HepG2 (cell line): ENCODE results near the gene DMPK. TPM values are rescaled to one million over a fixed set of nuclear protein-coding genes. Genes with fewer than 3 reads are reported as not detected.

Experiments
- ATAC-seq: fragments of 200-7000 bp; cut with Tn5 transposase; 3 replicates; pipeline ENCODE4 v1.9.1; 2020; ENCODE audit warnings: mild to moderate bottlenecking, moderate library complexity
- BruUV-seq: library from RNA; stranded (reverse); fragments of 400-500 nt; replicated peaks from 2 replicates; lab custom pipeline; 2021; lab: Mats Ljungman, UMichigan
- CTCF ChIA-PET: fragments of 300-600 bp; formaldehyde crosslinking; extraction: SDS; loops from one replicate; lab custom pipeline; 2021; ENCODE audit warnings: low total read pairs, inconsistent platforms, low intra/inter-chr PET ratio; lab: Yijun Ruan, JAX
- POLR2A ChIA-PET: fragments of 350-600 bp; sonication (Branson Sonifier 250); formaldehyde crosslinking; loops from one replicate; lab custom pipeline; 2020; ENCODE audit warnings: antibody characterized with exemption, inconsistent platforms; lab: Yijun Ruan, JAX
- DNase-seq: peaks from one replicate; pipeline ENCODE4 v3.0.0-alpha.2; 2015; ENCODE audit warnings: low spot score
- FAIRE-seq: peaks from 3 replicates; lab custom pipeline; 2011; peaks lifted over from hg19 to GRCh38; lab: Jason Lieb, UNC
- H2AFZ ChIP-seq: one replicate; pipeline ENCODE4 v1.6.1; 2011; ENCODE audit warnings: low read length, inconsistent platforms
- H3K27ac ChIP-seq: fragments of 300-600 bp; 3 replicates; pipeline ENCODE4 v1.8.0; 2011; ENCODE audit warnings: mixed run types, mild to moderate bottlenecking, mixed read lengths, low read length, inconsistent platforms; ENCODE audit not compliant: insufficient read depth; ENCODE audit errors: extremely low read length
- H3K27me3 ChIP-seq, 2 experiments: fragments of 200-600 bp in 1 of 2; 2 replicates in 1 of 2; 3 replicates in 1 of 2; pipeline versions ENCODE4 v1.6.0 to v1.8.0; 2011; ENCODE audit warnings: low read length in 2 of 2, mild to moderate bottlenecking in 2 of 2, moderate library complexity in 2 of 2, inconsistent platforms in 1 of 2; ENCODE audit not compliant: insufficient read depth in 2 of 2, control insufficient read depth in 1 of 2
- H3K36me3 ChIP-seq, 2 experiments: fragments of 200-600 bp in 1 of 2; replicated peaks in 1 of 2; 2 replicates in 1 of 2; 3 replicates in 1 of 2; pipeline versions ENCODE4 v1.5.1 to v1.8.0; 2011; ENCODE audit warnings: low read length in 2 of 2, inconsistent platforms in 1 of 2; ENCODE audit not compliant: insufficient read depth in 2 of 2, control insufficient read depth in 1 of 2
- H3K4me1 ChIP-seq: 2 replicates; pipeline ENCODE4 v1.5.1; 2012; ENCODE audit warnings: low read length, inconsistent platforms; ENCODE audit not compliant: insufficient read depth
- H3K4me2 ChIP-seq: 2 replicates; pipeline ENCODE4 v1.6.0; 2011; ENCODE audit warnings: low read depth, low read length, inconsistent platforms
- H3K4me3 ChIP-seq, 3 experiments: fragments of 200-600 bp in 1 of 3; sonication (generic), shearing (Covaris generic) in 1 of 3; replicated peaks in 1 of 3; 2 replicates each; pipeline ENCODE4 v1.5.1; 2011 to 2016; ENCODE audit warnings: low read length in 3 of 3, inconsistent platforms in 2 of 3, low read depth in 2 of 3, mild to moderate bottlenecking in 2 of 3, control low read depth in 1 of 3, mixed read lengths in 1 of 3; ENCODE audit not compliant: insufficient read depth in 1 of 3
- H3K79me2 ChIP-seq: one replicate; pipeline ENCODE4 v1.6.1; 2011; ENCODE audit warnings: low read length, inconsistent platforms; ENCODE audit not compliant: insufficient read depth
- H3K9ac ChIP-seq: 2 replicates; pipeline ENCODE4 v1.6.0; 2011; ENCODE audit warnings: mild to moderate bottlenecking, low read depth, low read length, inconsistent platforms; ENCODE audit not compliant: insufficient read depth
- H3K9me3 ChIP-seq: 2 replicates; pipeline ENCODE4 v1.5.1; 2012; ENCODE audit warnings: mild to moderate bottlenecking, low read length
- H4K20me1 ChIP-seq: 2 replicates; pipeline ENCODE4 v1.6.0; 2011; ENCODE audit warnings: inconsistent platforms, mild to moderate bottlenecking, low read length, moderate library complexity; ENCODE audit not compliant: insufficient read depth
- AHR ChIP-seq: IDR thresholded peaks from 2 replicates; pipeline ENCODE4 v1.6.1; 2018; ENCODE audit warnings: missing genetic modification reagents, missing compliant biosample characterization
- CBFB ChIP-seq: sonication (generic); formaldehyde crosslinking; IDR thresholded peaks from 2 replicates; pipeline ENCODE4 v1.4.0; 2020; ENCODE audit warnings: missing genetic modification reagents
- MTF1 ChIP-seq: sonication (generic); formaldehyde crosslinking; IDR thresholded peaks from 2 replicates; pipeline ENCODE4 v1.5.0; 2020; ENCODE audit warnings: missing genetic modification reagents
- NFKBIZ ChIP-seq: IDR thresholded peaks from 2 replicates; pipeline ENCODE4 v1.6.1; 2018; ENCODE audit warnings: missing genetic modification reagents, missing compliant biosample characterization
- NONO ChIP-seq, 2 experiments: fragments of 450-650 bp in 1 of 2; sonication (generic) in 1 of 2; formaldehyde crosslinking in 1 of 2; IDR thresholded peaks in 1 of 2; conservative IDR thresholded peaks in 1 of 2; 2 replicates each; pipeline versions ENCODE4 v1.6.1 to v1.8.0; 2017 to 2022; ENCODE audit warnings: mild to moderate bottlenecking in 1 of 2, missing genetic modification reagents in 1 of 2, moderate library complexity in 1 of 2
- ZNF333 ChIP-seq: sonication (generic); formaldehyde crosslinking; IDR thresholded peaks from 2 replicates; pipeline ENCODE4 v1.4.0; 2020; ENCODE audit warnings: mild to moderate bottlenecking, missing genetic modification reagents, borderline replicate concordance
- ZNF460 ChIP-seq: sonication (generic); formaldehyde crosslinking; IDR thresholded peaks from 2 replicates; pipeline ENCODE4 v1.5.1; 2020; ENCODE audit warnings: missing genetic modification reagents, mild to moderate bottlenecking, borderline replicate concordance
- ZNF563 ChIP-seq: sonication (generic); formaldehyde crosslinking; IDR thresholded peaks from 2 replicates; pipeline ENCODE4 v1.8.0; 2022; ENCODE audit warnings: mild to moderate bottlenecking, moderate library complexity, missing genetic modification reagents
- whole genome bisulfite sequencing: methylation state at CpG from one replicate; pipeline ENCODE4 v1.1.6; 2017; ENCODE audit warnings: low lambda C conversion rate; 5-methylcytosine and 5-hydroxymethylcytosine counted together
- in situ Hi-C: cut with HindIII; loops from 2 replicates; pipeline ENCODE4 v1.10.0; 2017; ENCODE audit warnings: low pct_unique_long_range_greater_than_20kb; ENCODE audit not compliant: extremely low pct_ligation_motif_present
- intact Hi-C: fragments of 100-400 bp; cut with micrococcal nuclease; formaldehyde crosslinking; loops from one replicate; pipeline ENCODE4 v1.10.0; 2022; ENCODE audit not compliant: unreplicated experiment
- polyA plus RNA-seq, 8 experiments: library from polyadenylated mRNA; depleted of rRNA in 3 of 8; stranded (reverse) in 7 of 8; unstranded in 1 of 8; fragments of >200 nt; fragmentation: Illumina TruSeq in 4 of 8; extraction: Trizol in 4 of 8; gene quantifications; 2 replicates each; pipeline versions ENCODE4 v1.2.1 to v1.2.3, GENCODE V29; 2011 to 2016; ENCODE audit warnings: low read depth in 4 of 8, missing spikeins in 1 of 8, mixed read lengths in 1 of 8; ENCODE audit not compliant: insufficient read depth in 1 of 8
- total RNA-seq, 5 experiments: library from RNA; depleted of rRNA; stranded (reverse); fragments of >200 nt; fragmentation: Illumina TruSeq; extraction: Trizol; gene quantifications; 2 replicates each; pipeline ENCODE4 v1.2.3, GENCODE V29; 2016; ENCODE audit warnings: low read depth in 1 of 5

DMPK gene
- total and polyA plus RNA-seq, 2 of the 13 experiments (the other 11 are each of a cell fraction or from before 2014, with no cell fraction given), result 5.3 to 8.8 TPM

DNA sequence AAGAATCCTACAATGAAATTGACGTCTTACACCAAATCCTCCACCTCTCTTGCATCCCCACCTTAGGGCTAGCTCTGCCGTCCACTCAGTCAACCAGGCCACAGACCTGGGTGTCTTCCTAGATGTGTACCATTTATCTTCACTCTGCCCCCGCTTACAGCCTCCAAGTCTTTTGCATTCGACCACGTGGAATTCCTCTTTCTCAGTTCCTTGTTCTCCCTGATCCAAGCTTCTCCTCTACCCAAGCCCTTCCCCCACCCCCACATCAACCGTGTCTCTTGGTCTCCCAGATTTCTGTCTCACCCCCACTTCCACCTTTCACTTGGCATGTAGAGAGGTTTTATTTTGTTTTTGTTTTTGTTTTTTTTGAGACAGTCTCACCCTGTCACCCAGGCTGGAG lies 11.6 kb upstream of the DMPK start:
- no peak for DNase-seq
- WGBS, result 43% methylated on average over 6 of the region's 6 CpGs
- H3K79me2 ChIP-seq, result peaks cover 14% of the 10 kb centered on the region
- no TSS peak for BruUV-seq
- H3K36me3 ChIP-seq, result peaks cover 9 to 11% of the 10 kb centered on the region in 2 experiments
- in situ Hi-C loops, result no loop called here
- no peaks in the 10 kb centered on the region for H4K20me1 ChIP-seq
- H3K9ac ChIP-seq, result no peak overlapping the region
- H3K4me1 ChIP-seq, result peaks cover 22% of the 10 kb centered on the region
- no peak overlapping the region for H3K4me2 ChIP-seq
- TF ChIP-seq CBFB (CRISPR knock-in tag) (no peak), MTF1 (CRISPR knock-in tag) (no peak)
- H3K9me3 ChIP-seq, result no peaks in the 10 kb centered on the region
- ATAC-seq, result no peak
- POLR2A ChIA-PET, result interaction anchor here (1.2 kb wide), 1 partner anchor 20 kb away, joined by 3 read pairs; no protein-coding TSS in a partner anchor
- intact Hi-C loops, result no loop called here
- no peak overlapping the region for H3K27ac ChIP-seq
- H2AFZ ChIP-seq, result no peak overlapping the region
- no peak for FAIRE-seq
- H3K27me3 ChIP-seq, result peaks cover 0 to 9% of the 10 kb centered on the region in 2 experiments; a peak in 1 of 5 replicates
- CTCF ChIA-PET, result no interaction called here
- no peak overlapping the region for H3K4me3 ChIP-seq

DNA sequence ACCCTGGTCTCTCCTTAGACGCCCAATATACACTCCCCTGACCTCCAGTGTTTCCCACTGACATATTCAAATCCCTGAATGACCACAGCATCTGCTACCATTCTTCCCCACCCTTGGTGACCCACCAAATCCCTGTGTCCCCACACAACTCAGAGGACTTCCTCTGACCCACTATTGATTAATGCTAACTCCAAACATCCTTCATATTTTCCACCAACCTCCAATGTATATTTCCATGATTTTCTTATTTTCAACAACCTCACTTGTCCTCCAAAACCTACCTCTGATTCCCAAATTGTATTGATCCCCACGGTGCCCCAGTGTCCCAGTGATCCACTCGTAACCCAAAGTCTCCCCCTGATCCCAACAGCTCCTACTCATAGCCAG lies 10.9 kb upstream of the DMPK start:
- Histone ChIP-seq H3K27me3 (peaks cover 0 to 9% of the 10 kb centered on the region in 2 experiments; a peak in 1 of 5 replicates), H2AFZ (no peak overlapping the region), H3K9me3 (no peaks in the 10 kb centered on the region), H3K4me1 (peaks cover 20% of the 10 kb centered on the region), H3K79me2 (peaks cover 14% of the 10 kb centered on the region), H3K4me2 (peak overlapping the region; percentile 38)
- DNase-seq, result no peak
- 13% methylated on average over 3 of the region's 3 CpGs for WGBS
- no peak for FAIRE-seq
- intact Hi-C loops, result no loop called here
- TF ChIP-seq ZNF563 (CRISPR knock-in tag) (no peak), ZNF333 (CRISPR knock-in tag) (no peak), NFKBIZ (CRISPR knock-in tag) (0 out of 2 replicates have a peak, but pooled peaks have one; percentile 9), ZNF460 (CRISPR knock-in tag) (no peak), AHR (CRISPR knock-in tag) (no peak), NONO (IDR thresholded peaks at IDR 0.05) (no peak), NONO (CRISPR knock-in tag; conservative IDR thresholded peaks at IDR 0.05) (no peak)
- TF ChIP-seq, all 625 proteins: peak for 1
- Histone ChIP-seq H3K9ac (no peak overlapping the region), H3K27ac (no peak overlapping the region), H3K36me3 (peaks cover 11 to 18% of the 10 kb centered on the region in 2 experiments), H4K20me1 (no peaks in the 10 kb centered on the region), H3K4me3 (no peak overlapping the region)
- POLR2A ChIA-PET, result interaction anchor here (0.6 to 2.3 kb wide), 14 partner anchors 12 to 110 kb away, joined by 3 to 23 read pairs (median 3); partner anchors contain the start of genes MYPOP, SIX5 and SYMPK
- no TSS peak for BruUV-seq
- no peak for ATAC-seq
- CTCF ChIA-PET, result interaction anchor here (1.3 kb wide), 1 partner anchor 90 kb away, joined by 5 read pairs; no protein-coding TSS in a partner anchor
- in situ Hi-C loops, result no loop called here
